ENCODE data around the gene R3HDM2. TPM values are rescaled to one million over a fixed set of nuclear protein-coding genes. Genes with fewer than 3 reads are reported as not detected.

R3HDM2 gene
- total and polyA plus RNA-seq, 10 donors, result 11.3 to 90.8 (median 53.5) TPM

DNA sequence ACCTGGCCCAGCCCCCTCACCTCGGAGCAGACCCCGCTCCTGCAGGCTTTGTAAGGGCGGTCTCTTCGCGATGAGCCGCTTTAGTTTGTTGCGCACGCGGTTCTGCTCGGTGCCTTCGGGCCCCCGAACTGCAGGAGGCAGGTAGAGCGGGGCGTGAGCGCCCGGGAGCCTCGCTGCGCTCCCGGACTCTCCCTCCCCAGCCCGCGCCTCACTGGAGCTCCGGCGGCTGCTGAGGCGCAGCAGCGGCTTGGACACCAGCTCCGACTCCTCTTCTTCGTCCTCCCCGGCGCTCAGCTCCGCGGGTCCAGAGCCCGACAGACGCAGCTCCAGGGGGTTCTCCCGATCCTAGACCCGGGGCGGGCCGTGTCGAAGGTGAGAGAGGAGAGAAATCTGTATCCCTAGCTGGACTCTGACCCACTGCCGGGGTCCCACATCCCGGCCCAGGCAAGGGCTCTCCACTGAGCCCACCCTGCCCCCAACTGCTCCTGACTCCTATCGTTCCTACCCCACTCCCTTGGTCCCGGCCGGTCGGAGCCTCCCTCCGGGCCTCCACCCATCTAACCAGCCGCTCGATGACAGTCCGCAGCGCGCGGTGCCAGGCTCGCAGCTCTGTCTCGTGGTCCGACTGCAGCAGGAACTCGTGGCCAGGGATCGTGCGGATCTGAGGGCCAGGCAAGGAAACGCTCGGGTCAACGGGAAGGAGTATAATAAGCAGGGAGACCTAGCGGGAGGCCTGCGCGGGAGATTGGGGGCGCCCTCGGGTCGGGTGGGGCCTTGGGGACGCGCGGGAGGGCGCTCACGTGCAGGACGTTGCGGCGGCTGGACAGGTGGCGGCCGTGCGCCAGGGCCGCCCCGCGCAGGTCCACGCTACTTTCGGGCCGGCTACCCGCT, 44.7 kb upstream of the R3HDM2 start:
- Histone ChIP-seq H3K36me3 (peaks cover 0 to 58% (median 45%) of the 10 kb centered on the region in 6 donors), H3K9me3 (no peaks in the 10 kb centered on the region), H3K4me1 (peaks cover 26 to 100% (median 81%) of the 10 kb centered on the region in 6 donors), H3K27ac (peak overlapping the region; percentile 87 to 96 (median 93)), H3K4me3 (peak overlapping the region; percentile 39 to 89 (median 61)), H3K27me3 (replicated peaks in 1 of 7) (peaks cover 0 to 18% (median 0%) of the 10 kb centered on the region in 7 donors)
- TF ChIP-seq, protein P1, sequence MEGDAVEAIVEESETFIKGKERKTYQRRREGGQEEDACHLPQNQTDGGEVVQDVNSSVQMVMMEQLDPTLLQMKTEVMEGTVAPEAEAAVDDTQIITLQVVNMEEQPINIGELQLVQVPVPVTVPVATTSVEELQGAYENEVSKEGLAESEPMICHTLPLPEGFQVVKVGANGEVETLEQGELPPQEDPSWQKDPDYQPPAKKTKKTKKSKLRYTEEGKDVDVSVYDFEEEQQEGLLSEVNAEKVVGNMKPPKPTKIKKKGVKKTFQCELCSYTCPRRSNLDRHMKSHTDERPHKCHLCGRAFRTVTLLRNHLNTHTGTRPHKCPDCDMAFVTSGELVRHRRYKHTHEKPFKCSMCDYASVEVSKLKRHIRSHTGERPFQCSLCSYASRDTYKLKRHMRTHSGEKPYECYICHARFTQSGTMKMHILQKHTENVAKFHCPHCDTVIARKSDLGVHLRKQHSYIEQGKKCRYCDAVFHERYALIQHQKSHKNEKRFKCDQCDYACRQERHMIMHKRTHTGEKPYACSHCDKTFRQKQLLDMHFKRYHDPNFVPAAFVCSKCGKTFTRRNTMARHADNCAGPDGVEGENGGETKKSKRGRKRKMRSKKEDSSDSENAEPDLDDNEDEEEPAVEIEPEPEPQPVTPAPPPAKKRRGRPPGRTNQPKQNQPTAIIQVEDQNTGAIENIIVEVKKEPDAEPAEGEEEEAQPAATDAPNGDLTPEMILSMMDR (IDR thresholded peaks at IDR 0.05 in 8 of 11, conservative IDR thresholded peaks at IDR 0.05 in 3 of 11), result no peak
- TF ChIP-seq POLR2AphosphoS5 (IDR thresholded peaks at IDR 0.05) (no peak), POLR2A (IDR thresholded peaks at IDR 0.05) (no peak)
- intact Hi-C loops (cut with DNase I; ENCODE audit: low total_unique reads), result no loop called here
- DNase-seq, result peak; percentile 82
- 37 to 49% (median 42%) methylated on average over 40 to 84 of the region's 84 CpGs for WGBS, 5 donors

DNA sequence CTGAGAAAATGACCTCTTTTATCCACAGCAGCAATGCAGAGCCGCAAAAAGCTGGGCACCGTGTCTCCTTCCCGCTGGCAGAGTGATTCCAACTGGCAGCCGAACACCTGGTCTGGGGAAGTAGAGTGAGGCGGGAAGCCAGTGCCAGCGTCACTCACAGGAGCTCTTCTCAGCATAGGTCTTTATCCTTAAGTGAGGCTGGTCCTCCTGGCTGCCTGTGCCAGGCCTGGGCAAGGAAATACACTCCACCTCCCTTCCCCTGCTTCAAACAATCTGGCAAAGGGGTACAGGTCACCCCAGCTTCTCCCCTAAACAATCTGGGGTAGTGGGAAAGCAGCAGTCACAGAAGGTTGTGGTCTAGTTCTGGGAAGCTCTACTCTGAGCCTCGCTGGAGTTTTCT, 44.0 kb upstream of the R3HDM2 start:
- Histone ChIP-seq H3K27ac (peak overlapping the region in 3 of 8 donors; percentile 93 to 96 (median 95)), H3K4me3 (peak overlapping the region in 6 of 8 donors; percentile 59 to 89 (median 65)), H3K4me1 (peaks cover 22 to 100% (median 78%) of the 10 kb centered on the region in 6 donors), H3K36me3 (peaks cover 0 to 64% (median 52%) of the 10 kb centered on the region in 6 donors), H3K9me3 (no peaks in the 10 kb centered on the region), H3K27me3 (replicated peaks in 1 of 7) (peaks cover 0 to 18% (median 0%) of the 10 kb centered on the region in 7 donors)
- intact Hi-C loops (cut with DNase I; ENCODE audit: low total_unique reads), result no loop called here
- no peak for TF ChIP-seq POLR2A (IDR thresholded peaks at IDR 0.05)
- 86 to 94% (median 90%) methylated on average over 7 of the region's 7 CpGs for WGBS, 5 donors
- peak; percentile 69 for DNase-seq

DNA sequence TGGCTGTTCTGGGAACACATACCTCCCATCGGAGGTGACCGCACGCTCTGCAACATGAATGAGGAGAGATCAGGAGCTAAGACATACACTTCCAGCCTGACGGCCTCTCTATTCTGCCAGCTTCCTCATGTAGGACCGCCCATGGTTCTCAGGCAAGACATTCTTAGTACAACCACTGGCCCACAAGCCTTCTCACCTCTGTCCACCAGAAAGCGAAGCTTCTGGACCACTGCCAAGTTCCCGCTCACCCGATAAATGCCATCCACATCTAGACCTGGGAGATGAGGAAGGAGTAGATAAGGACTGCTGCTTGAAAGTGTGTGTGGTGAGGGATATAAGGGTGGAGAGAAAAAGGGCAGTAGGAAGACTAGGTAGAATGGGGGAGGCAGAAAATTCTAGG, 43.6 kb upstream of the R3HDM2 start:
- intact Hi-C loops (cut with DNase I; ENCODE audit: low total_unique reads), result no loop called here
- 78 to 88% (median 87%) methylated on average over 8 of the region's 8 CpGs for WGBS, 5 donors
- peak overlapping the region in 1 of 8 donors; percentile 89 for H3K4me3 ChIP-seq
- TF ChIP-seq, protein P1 (IDR thresholded peaks at IDR 0.05 in 8 of 11, conservative IDR thresholded peaks at IDR 0.05 in 3 of 11), result no peak
- TF ChIP-seq POLR2AphosphoS5 (IDR thresholded peaks at IDR 0.05) (peak in 1 of 3 donors; percentile 29), POLR2A (IDR thresholded peaks at IDR 0.05) (no peak)
- H3K36me3 ChIP-seq, result peaks cover 0 to 69% (median 56%) of the 10 kb centered on the region in 6 donors
- H3K4me1 ChIP-seq, result peaks cover 22 to 100% (median 74%) of the 10 kb centered on the region in 6 donors
- H3K27me3 ChIP-seq (replicated peaks in 1 of 7), result peaks cover 0 to 18% (median 0%) of the 10 kb centered on the region in 7 donors
- no peaks in the 10 kb centered on the region for H3K9me3 ChIP-seq
- peak overlapping the region in 3 of 8 donors; percentile 93 to 96 (median 95) for H3K27ac ChIP-seq
- DNase-seq, result peak; percentile 62

DNA sequence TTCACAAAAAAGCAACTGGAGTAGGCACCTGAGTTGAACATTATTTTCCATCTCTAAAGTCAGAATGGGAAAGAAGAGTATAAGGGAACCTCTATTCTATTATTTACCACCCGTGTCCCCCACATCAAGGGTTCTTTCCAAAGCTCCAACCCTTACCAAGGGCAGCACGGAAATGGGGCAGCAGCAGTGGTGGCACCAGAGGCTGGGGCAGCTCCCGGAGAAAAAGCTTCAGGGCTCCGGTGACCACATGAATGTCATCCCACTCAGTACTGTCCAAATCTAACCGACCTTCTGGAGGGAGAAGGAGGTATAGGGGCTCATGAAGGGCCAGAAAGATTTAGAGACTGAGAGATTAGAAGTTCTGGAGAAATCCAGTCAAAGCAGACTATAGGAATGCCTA, 43.0 kb upstream of the R3HDM2 start:
- Histone ChIP-seq H3K9me3 (no peaks in the 10 kb centered on the region), H3K4me3 (no peak overlapping the region), H3K4me1 (peaks cover 19 to 100% (median 69%) of the 10 kb centered on the region in 6 donors), H3K27ac (peak overlapping the region in 1 of 8 donors; percentile 95), H3K36me3 (peaks cover 0 to 74% (median 62%) of the 10 kb centered on the region in 6 donors), H3K27me3 (replicated peaks in 1 of 7) (peaks cover 0 to 18% (median 0%) of the 10 kb centered on the region in 7 donors)
- WGBS, 5 donors, result 92 to 96% (median 94%) methylated on average over 5 of the region's 5 CpGs
- peak; percentile 25 for DNase-seq
- intact Hi-C loops (cut with DNase I; ENCODE audit: low total_unique reads), result no loop called here
- TF ChIP-seq POLR2AphosphoS5 (IDR thresholded peaks at IDR 0.05), result no peak
- TF ChIP-seq POLR2A (IDR thresholded peaks at IDR 0.05), result no peak
- TF ChIP-seq, protein P1 (IDR thresholded peaks at IDR 0.05 in 8 of 11, conservative IDR thresholded peaks at IDR 0.05 in 3 of 11), result no peak
